GM12878 (cell line): ENCODE measurements around the gene CCDC187.

Source experiments
- BHLHE40 ChIP-seq, 2 experiments: fragments of 450-650 bp in 1 of 2; IDR thresholded peaks; 2 replicates each; pipeline ENCODE4 v1.6.1; 2011 to 2017; ENCODE audit warnings: low read depth in 2 of 2, borderline replicate concordance in 1 of 2, improper control_type of control experiment in 1 of 2, low read length in 1 of 2, mild to moderate bottlenecking in 1 of 2
- JUND ChIP-seq: IDR thresholded peaks from 2 replicates; pipeline ENCODE4 v1.6.1; 2012; ENCODE audit warnings: low read depth, mild to moderate bottlenecking, low read length, improper control_type of control experiment, moderate library complexity
- POLR2A ChIP-seq: IDR thresholded peaks from 2 replicates; pipeline ENCODE4 v1.6.1; 2011; ENCODE audit warnings: low read depth, mild to moderate bottlenecking, low read length
- TAF1 ChIP-seq: IDR thresholded peaks from 2 replicates; pipeline ENCODE4 v1.6.1; 2011; ENCODE audit warnings: mild to moderate bottlenecking, low read depth, low read length, borderline replicate concordance
- TCF7 ChIP-seq: IDR thresholded peaks from 2 replicates; pipeline ENCODE4 v1.6.1; 2014; ENCODE audit warnings: antibody characterized with exemption, borderline replicate concordance

DNA sequence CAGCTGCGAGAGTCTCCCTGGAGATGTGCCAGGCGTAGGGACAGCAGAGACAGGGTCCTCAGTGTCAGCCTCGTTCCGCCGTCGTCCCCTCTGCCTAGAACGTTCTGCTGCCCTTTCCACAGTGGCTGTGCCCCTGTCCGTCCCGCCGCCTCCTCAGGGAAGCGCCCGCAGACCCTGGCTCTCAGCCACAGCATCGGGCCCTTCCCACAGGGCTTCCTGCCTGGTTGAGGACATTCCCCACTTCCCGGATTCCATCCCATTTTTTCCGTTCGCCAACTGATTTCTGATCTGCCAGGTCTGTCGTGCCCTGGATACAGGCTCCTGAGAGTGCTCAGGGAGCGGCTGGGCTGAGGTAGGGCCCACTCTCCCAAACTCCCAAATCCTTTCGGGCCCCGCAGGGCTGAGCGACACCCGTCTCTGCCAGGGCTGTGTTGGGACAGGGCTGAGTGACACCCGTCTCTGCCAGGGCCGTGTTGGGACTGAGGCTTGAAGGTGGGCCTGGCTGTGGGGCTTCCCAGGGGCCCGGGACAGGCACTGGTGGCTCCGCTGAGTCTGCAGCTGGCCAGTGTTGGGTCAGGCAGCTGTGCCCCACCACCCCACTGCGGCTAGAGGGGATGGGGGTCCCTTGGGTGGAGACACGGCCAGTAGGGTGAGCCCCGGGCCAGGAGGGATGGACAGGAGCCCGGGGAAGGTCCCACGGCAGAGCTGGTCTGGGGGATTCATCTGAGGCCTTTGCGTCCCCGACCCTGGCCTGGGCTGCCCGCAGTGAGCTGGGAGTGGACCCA is 43.8 kb upstream of the CCDC187 start:
- TF ChIP-seq JUND (no peak), BHLHE40 (IDR thresholded peaks at IDR 0.05; ENCODE audit: borderline replicate concordance in 1 of 2, low read depth in 2 of 2, low read length in 1 of 2) (no peak), POLR2A (no peak), TCF7 (no peak), TAF1 (no peak)
